Stimulated activated CD8-positive, alpha-beta memory T cell treated with anti-CD3 and anti-CD28 coated beads, Interleukin-12 subunit alpha, Interleukin-12 subunit beta, amount 100 ng/mL, for 24 hours (primary cell): ENCODE data around the gene MTA2.

Source experiments
- DNase-seq: peaks from one replicate; pipeline ENCODE4 v3.0.0-alpha.2; 2020; ENCODE audit errors: extremely low read depth

Gene MTA2

DNA sequence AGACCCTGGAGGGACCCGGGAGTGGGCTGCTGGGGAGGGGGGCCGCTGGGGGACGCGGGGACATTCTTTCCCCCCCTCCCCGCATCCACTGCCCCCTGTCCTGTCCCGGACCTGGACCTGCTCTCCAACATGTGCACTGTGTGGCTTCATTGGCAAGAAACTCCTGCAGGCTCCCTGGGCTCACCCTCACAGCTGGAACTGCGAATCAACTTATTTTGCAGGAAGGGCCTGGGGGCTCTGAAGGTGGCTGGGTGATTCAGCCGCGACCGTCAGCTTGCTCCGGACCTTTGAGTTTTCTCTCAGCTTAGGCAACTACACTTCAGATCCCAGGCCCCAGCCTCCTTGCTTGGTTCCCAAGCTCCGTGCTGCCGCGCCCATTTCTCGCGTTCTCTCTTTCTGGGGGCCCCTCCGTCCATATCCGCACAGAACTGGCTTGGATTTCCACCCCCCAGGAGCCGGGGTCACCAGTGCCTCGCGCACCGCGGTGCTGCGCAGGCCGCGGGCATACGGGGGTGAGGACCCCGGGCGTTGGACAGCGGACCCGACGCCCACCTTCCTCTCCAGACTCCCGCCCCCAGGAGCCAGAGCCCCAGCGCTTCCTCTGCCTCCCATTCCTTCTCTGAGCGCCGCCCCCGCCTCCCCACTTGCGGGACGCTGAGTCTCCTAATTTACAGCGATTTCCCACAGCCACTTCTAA, 54.6 kb downstream of the MTA2 start:
- no peak for DNase-seq

DNA sequence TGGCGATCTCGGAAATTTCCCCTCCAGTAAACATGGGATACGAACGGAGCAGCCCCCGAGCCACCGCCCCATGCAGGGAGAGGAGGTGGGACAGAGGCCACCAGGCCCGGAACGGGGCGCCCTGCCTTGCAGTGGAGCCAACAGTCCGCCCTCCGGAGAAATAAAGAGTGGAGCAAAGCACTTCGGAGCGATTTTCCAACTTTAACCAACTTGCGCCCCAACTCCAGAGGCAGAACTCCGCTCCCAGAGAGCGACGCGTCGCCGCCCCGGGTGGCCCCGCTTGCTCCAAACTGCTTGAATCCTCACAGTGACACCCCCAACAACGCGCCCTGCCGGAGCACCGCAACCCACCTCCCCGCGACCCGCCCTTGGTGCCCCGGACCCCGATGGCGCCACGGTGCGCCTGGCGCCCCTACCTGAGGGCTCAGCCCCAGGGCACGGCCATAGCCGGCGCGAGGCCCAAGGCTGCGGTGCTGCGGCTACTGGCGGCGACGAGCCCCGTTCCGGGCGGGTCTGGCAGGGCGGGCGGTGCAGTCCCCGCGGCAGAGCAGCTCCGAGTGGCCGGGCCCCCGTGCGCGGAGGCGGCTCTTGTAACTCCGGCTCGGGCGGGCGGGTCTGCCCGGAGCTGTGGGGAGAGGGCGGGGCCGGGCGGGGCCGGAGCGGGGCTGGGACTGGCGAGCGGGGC, 55.3 kb downstream of the MTA2 start, which contains the start of gene AHNAK:
Gene AHNAK (minus strand): TSS at position 563 of the 685 bp plus-strand sequence. CDS start 10,708 bp downstream, outside the sequence.
- no peak for DNase-seq

DNA sequence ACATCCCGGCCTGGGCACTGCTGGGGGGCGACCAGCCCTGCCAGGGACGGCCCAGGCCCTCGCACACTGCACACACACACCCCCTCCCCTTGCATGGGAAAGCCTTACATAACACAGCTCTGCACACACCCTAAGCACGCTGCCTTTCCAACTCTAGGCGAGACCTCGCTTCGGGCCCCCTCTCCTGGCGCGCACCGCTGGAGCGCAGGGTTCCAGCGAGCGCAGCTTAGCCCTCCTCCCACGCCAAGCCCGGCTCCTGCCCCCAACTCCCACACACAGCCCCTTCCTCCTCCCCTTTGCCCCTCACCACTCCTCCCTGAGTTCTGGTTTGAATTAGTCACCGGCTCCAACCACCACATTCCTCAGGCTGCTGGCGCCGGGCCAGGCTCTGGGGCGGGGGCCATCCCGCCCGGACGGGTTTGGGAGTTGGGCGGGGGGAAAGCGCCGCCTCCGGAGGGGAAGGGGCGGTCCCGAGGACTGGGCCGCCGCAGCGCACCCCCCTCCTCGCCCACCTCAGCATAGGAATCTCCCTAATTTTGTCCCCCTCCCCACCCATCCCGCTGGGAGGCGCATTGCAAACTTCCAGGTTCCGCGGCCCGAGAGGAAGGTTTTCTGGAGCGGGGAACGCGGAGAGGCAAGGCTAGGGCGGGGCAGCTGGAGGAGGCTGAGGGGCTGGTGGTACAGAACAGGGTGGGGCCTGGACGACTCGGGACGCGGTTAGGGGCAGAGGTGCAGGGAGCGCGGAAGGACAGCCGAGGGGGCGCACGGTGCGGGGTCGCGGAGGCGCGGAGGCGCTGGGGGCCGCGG, 56.0 kb downstream of the MTA2 start:
- no peak for DNase-seq

DNA sequence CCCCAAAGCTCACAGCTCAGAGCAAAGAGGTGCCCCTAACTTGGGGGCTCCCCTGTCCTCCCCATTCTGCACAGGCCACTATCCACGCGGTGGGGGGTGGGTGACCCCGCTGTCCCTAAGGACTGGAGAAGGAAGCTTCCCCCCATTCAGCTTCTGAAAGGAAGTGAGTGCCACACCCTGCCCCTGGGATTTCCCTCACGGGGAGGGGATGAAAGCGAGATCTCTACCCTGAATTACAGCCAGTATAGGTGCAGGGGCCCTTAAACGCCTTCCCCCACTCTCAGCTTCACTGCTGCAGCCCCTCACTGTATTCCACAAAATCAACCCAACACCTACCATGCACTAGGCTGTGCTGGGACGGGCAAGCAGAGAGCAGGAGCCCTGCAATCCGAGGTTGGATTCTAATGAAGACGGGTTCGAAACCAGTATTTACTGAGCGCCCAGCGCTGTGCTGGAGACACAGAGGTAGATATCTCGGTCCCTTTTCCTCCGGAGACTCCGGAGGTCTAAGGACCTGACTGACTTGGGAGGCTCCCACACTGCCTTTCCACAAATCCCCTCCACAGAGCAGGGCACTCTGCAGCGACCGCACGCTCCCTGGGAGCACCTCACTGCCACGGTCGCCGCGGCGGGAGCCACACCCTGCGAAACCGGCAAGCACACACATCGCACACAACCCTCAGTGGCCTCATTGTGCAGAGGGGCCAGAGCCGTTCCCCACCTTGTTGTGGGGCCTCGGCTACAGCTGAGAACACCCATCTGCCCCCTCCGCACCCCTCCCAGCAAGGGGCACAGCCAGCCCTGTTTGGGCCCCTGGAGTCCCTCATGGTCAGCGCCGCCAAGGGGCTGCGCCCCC, 56.9 kb downstream of the MTA2 start:
- DNase-seq, result no peak

DNA sequence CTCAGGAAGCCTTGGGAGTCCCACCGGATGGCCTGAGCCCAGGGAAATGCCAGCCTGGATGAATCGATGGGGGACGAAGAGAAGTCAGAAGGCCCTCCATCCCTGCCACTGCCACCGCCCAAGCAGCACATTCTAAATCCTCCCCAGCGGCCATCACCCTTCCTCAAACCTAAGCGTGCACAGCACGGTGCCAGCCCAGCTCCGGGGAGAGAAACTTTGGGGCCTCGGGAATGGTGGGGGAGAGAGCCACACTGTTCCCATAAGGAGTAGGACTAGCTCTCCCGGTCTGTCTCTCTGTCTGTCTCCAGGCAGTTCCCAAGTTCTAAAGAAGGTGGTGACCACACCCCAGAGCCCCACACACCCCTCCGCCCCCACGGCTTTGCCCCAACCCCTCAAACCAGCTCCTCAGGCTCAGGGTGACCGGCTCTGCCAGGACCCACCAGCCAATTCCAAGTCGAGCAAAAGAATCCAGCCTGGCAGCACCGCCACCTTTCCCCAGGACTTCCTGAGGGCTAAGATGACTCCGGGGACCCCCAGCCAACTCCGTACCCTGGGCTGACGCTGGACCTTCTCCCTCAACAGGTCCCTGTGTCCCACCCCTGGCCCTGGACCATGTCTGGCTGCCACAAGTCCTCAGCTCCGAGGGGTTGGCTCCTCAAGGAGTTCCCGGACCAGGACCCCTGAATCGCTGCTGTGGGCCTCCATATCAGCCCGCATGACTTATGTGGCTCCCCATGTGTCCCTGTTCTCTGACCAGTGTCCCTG, 57.8 kb downstream of the MTA2 start:
- no peak for DNase-seq
